ENCODE results near the gene IGDCC3.
A peak's percentile ranks its signal among the peaks of the same experiment; 100 is the strongest.

IGDCC3 gene

GRCh38 chr15:65338823-65339222 lies 39.0 kb downstream of the IGDCC3 start:
- DNase-seq = no peak

DNA sequence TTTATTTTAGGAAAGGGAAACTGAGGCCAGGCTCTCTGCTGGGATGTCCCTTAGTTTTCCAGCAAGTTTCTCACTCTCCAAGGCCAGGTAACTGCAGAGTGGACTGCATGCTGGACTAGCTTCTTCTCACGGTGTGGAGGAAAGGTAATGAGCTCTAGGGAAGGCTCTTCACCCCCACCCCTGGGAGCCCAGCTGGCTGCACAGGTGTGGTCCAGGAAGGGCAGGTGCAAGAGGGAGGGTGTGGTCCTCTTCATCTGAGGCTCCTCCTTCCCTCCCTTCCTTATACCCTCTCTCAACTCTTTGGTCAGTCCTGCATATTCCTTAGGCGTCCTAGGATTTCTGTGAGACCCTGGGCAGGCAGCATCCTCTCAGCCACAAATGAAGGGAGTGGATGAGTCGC lies 39.4 kb downstream of the IGDCC3 start:
- DNase-seq = no peak

DNA sequence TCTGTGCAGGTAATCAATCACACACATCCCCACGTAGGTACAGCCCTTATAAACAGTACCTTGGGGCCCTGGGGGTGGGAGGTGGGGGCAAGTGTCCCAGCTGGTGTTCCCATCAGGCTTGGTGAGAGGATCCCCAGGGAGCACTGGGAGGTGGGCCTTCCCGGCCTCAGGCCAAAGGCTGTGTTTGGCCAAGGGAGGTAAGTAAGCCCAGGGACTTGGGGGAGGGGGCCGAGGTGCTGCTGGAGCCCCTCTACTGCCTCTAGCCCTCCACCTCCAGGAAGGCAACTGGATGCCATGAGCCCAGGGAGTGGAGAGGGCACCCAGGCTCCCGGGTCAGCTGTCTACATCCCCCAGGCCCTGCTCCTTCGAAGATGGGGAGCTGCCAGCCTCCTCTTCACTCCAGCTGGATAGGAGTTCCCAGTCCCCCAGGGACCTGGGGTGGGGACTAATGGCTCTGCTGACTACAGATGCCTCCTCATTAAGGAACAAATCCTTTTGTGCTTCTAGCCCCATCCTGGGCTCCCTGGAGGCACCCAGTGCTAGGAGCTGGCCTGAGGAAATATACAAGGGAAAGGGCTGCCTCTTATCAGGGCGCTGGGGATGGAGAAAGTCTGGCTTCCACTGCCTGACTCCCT lies 40.2 kb downstream of the IGDCC3 start:
- DNase-seq = no peak

- DNase-seq = no peak
Measured at GRCh38 chr15:65336493-65337435, 41.0 kb downstream of the IGDCC3 start.

DNA sequence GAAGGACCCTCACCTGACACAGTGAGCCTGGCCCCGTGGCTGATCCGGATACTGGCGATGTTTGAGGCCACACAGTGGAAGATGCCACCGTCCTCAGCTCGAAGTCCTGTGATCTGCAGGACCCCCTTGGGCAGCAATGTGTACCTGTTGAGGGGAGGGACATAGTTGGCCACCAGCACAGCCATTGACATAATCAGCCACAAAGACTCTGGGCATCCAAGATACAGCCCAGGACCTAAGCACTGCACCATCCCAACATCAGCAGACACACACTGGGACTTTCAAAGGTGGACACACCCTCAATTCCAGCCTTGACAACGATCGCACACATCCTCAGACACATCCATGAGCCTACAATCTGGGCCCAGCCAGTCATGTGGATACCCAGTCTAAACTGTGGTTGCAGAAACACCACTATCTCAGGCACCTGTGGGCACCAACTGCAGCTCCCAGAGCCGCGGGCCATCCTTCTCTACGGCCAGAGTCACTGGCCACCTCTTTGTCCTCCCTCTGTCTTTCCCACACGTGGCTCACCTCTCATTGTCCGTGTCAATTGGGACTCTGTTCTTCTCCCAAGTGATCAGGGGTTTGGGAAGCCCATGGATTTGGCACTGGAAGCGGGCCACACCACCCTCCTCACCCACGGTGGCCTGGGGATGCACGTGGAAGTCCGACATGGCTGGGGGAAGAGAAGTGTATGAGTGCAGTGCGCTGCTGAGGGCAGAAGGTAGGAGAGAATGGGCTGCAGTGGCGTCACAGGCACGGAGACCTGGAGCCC lies 42.3 kb downstream of the IGDCC3 start:
- no peak for DNase-seq

DNA sequence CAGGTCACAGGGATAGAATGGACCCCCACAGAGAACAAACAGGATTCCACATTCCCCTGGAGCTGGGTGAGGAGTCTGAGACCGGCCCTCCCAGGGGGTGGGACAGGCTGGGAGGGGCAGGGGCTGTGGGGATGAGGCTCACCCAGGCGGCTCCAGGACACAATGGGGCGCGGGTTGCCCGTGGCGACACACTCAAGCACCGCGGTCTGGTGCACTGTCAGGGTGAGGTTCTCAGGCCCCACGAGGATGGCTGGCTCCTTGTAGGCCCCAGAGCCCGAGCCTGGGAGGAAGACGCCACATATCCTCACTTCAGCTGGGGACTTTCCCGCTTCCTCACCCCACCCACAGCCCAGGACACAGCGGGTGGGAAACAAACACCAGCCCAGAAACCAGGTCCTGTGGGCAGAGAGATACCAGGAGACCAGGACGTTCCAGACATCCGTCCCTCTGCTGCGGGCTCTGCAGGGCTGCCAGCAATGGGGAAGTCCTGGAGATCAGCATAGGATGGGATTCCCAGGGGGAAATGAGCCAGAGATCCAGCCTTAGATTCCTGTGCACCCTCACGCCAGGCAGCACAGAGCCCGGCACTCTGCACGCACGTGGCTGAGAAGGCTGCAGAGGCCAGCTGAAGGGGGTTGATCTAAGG lies 43.1 kb downstream of the IGDCC3 start:
- no peak for DNase-seq

DNA sequence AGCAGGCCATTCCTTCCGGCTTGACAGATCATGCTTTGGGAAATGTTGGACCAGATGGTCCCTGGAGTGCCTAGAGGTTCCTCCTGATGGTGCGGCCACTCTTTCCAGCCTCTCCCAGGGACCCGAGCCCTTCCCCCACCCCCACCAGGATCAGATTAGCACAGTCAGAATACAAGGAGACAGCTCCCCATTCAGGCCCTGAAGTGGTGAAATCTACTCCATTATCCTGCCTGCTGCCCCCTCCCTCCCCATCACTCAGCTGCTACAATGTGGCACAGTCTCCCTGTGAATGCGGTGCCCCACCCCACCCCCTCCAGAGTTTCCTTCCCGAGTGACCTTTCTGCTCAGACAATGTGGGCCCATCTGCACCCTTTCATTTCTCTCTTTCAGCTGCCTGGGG lies 43.9 kb downstream of the IGDCC3 start:
- DNase-seq = no peak

- no peak for DNase-seq
Measured at GRCh38 chr15:65333148-65333820, 44.5 kb downstream of the IGDCC3 start.

GRCh38 chr15:65332391-65333147 lies 45.2 kb downstream of the IGDCC3 start:
- DNase-seq = no peak

DNA sequence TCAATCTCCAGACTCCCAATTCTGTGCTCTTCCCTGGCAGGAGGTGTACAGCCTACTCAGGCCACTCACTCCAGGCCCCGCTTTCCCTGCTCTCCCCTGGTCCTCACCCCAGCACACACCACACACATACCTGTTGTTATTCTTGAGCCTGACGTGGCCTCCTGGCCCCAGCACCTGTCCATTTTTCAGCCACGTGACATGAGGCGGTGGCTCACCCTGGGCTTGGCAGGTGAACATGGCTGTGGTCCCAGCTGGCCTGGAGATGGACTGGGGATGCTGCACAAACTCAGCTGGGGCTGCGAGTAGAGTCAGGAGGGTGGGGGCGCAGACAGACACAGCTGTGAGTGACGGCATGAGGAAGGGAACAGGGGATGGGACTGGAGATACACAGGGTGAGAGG lies 46.0 kb downstream of the IGDCC3 start:
- no peak for DNase-seq

DNA sequence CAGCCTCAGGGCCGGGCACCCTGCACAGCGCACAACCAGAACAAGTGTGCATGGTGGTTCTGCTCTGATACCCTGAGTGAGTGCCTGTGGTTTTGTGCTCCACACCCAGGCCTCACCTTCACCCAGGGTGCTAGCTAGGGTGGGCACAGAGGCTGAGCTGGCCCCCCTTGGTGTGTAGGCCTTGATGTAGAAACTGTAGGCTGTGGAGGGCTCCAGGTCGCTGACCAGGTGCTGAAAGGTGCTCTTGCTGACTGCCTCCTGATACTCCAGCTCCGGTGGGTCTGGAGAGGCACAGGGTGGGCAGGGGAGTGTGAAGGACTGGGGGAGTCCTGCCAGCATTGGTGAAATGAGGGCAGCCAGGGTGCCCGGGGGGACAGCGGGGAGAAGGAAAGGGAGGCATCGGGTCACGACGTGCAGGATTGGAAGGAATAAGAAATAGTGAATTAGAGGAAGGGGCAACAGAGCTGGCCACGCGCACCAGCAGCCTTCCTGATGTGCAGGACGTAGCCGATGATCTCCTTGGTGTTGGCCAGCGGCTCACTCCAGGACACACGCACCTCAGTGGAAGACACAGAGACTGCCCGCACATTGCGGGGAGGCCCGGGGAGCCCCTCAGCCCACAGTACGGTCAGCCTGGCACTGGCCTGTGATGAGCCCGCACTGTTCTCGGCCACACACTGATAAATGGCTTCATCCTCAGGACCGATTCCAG lies 46.7 kb downstream of the IGDCC3 start:
- no peak for DNase-seq

- DNase-seq = no peak
Measured at GRCh38 chr15:65329984-65330735, 47.6 kb downstream of the IGDCC3 start.

GRCh38 chr15:65329288-65329983 lies 48.4 kb downstream of the IGDCC3 start:
- DNase-seq = no peak

DNA sequence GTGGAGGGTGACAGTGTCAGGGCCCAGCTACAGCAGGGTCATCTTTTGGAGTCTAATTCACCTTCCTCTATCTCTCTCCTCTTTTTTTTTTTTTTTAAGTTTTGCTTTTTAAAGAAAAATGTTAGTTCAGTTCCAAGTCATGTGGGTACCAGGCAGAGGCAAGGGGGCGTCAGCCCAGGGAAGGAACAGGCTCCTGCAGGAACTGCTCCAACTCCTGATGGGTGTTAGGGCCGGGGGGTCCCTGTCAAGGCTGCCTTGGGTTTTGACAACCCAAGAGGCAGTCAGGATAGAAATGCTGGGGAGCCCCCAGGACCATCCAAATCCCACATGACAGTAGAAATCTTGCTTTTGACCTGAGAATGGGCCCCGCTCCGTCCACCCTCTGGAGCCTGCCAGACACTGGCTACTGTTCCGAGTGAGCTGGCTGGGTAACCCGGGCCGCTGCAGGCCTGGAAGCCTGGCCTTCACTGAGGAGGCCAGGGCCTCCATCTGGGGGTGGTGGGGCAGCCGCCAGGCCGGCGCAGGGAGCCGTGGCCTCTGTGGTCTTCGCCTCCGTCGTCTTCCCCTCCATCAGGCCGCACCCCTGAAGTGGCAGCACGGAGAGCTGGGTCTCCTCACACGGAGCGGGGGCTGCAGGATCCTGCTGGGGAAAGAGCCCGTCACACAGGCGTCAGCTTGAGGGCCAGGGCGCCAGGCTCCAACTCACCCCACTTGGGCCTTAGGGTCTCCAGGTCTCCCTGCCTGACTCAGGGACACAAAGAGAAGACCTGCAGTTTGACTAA lies 49.1 kb downstream of the IGDCC3 start:
- no peak for DNase-seq

DNA sequence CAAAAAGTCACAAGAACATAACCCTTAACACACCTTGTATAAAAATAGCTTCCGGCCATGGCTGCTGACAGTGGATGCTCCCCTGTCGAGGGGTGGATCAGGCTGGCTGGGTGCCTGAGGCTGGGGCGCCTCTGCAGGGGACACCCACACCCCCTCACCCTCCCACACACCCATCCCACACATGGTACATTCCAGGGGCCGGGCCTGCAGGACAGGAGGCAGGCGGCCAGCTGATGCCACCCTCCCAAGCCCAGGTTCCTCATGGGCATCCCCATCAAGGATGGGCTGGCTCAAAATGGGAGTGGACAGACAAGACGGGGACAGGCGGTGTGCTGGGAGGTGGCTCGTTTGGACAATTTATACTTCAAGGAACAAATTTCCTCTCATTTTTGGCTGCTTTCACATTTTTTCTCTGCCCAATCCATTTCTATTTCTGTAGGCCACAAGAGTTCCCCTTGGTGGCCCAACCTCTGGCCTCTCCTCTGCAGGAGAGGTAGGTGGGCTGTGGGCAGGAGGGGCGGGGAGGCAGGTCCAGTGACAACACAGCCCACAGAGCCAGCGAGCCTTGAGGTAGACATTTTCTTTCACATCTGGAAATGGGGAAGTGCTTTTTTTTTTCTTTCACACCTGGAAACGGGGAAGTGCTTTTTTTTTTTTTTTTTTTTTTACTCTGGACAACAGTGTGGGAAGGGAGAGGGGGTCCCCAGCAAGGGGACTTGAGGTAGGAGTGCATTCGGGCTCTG lies 50.0 kb downstream of the IGDCC3 start:
- no peak for DNase-seq

GRCh38 chr15:65326818-65327217 lies 51.0 kb downstream of the IGDCC3 start:
- DNase-seq = no peak

- DNase-seq = no peak
Measured at GRCh38 chr15:65326117-65326526, 51.7 kb downstream of the IGDCC3 start.

DNA sequence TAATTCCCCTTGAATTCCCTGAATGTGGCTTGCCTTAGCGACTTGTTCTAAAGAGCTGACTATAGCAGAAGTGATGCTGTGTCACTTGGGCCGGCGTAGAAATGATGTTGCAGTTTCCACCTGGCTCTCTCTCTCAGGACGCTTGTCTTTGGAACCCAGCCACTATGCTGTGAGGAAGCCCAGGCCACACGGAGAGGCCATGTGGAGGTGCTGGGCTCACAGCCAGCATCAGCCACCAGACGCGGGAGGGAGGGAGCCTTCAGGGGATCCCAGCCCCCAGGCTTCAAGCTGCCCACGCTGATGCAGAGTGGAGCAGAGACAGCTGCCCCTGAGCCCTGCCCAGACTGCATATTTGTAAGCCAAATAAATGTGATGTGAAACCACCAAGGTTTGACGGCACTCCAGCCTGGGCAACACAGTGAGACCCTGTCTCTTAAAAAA lies 54.7 kb downstream of the IGDCC3 start:
- peak; percentile 44 for DNase-seq

Measured in NCI-H2107 (cell line).